Measurements from ENCODE around the gene SMG6. TPM values are rescaled to one million over a fixed set of nuclear protein-coding genes. Genes with fewer than 3 reads are reported as not detected.

SMG6 gene
- total RNA-seq, 2 donors from 2014 or later: 18.3 to 23.6 TPM

DNA sequence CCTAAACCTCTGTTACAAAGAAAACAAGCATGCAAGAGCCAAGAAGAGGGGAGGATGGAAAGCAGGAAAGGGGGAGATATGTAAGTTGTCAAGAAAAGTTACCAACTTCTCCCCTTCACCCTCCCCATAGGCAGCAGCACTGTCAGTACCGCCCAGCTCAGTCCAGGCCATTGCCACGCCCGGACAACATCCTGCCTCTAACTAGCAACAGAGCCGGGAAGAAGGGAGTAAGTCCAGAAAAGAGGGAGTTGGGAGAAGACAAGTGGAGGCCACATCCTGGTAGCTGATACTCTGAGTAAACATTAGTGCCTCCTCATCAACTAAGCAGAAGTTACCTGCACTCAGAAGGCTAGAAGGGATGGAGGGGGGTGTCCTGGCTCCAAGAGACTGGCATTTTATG is 113.6 kb downstream of the SMG6 start:
- Histone ChIP-seq H3K4me3 (no peak overlapping the region), H3K27ac (no peak overlapping the region), H3K36me3 (no peaks in the 10 kb centered on the region), H3K9me3 (no peaks in the 10 kb centered on the region), H3K9ac (ENCODE audit: low read depth in 2 of 2, low read length in 2 of 2) (no peak overlapping the region), H3K4me1 (no peaks in the 10 kb centered on the region), H3K27me3 (no peaks in the 10 kb centered on the region)
- TF ChIP-seq, protein P1, sequence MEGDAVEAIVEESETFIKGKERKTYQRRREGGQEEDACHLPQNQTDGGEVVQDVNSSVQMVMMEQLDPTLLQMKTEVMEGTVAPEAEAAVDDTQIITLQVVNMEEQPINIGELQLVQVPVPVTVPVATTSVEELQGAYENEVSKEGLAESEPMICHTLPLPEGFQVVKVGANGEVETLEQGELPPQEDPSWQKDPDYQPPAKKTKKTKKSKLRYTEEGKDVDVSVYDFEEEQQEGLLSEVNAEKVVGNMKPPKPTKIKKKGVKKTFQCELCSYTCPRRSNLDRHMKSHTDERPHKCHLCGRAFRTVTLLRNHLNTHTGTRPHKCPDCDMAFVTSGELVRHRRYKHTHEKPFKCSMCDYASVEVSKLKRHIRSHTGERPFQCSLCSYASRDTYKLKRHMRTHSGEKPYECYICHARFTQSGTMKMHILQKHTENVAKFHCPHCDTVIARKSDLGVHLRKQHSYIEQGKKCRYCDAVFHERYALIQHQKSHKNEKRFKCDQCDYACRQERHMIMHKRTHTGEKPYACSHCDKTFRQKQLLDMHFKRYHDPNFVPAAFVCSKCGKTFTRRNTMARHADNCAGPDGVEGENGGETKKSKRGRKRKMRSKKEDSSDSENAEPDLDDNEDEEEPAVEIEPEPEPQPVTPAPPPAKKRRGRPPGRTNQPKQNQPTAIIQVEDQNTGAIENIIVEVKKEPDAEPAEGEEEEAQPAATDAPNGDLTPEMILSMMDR (IDR thresholded peaks at IDR 0.05): no peak
- DNase-seq: no peak
- intact Hi-C loops (cut with DNase I): no loop called here

DNA sequence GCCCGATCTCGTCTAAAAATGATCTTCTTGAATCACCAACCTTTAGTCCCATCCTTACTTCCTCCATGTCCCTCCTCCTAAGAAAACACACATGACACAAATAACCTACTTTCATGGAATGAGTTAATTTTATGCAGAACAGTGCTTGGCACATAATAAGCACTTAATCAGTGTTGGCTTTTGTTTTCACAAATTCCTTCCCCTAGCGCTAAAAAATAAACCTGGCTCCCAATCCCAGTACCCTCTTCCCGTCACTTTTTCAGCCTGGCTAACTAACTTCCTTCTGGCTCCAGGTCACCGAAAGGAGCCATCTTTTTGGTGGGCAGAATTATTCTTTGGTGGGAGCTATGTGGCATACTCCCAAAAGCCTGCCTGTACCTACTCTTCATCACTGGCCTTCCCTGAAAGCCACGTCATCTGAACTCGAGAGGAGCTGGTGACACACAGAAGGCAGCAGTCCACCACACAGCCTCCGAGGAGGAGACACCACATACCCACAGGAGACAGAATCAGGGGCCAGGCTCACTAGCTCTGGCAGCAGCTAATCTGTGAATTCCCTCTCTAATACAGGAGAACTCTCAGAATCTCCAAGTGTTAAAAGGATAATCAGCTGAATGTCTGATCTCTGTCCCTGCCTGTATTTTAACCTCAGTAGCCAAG is 114.5 kb downstream of the SMG6 start:
- Histone ChIP-seq H3K4me1 (no peaks in the 10 kb centered on the region), H3K27ac (no peak overlapping the region), H3K36me3 (no peaks in the 10 kb centered on the region), H3K4me3 (no peak overlapping the region), H3K9me3 (no peaks in the 10 kb centered on the region), H3K27me3 (no peaks in the 10 kb centered on the region), H3K9ac (ENCODE audit: low read depth in 2 of 2, low read length in 2 of 2) (no peak overlapping the region)
- TF ChIP-seq, protein P1 (IDR thresholded peaks at IDR 0.05): no peak
- no peak for DNase-seq
- intact Hi-C loops (cut with DNase I): no loop called here

DNA sequence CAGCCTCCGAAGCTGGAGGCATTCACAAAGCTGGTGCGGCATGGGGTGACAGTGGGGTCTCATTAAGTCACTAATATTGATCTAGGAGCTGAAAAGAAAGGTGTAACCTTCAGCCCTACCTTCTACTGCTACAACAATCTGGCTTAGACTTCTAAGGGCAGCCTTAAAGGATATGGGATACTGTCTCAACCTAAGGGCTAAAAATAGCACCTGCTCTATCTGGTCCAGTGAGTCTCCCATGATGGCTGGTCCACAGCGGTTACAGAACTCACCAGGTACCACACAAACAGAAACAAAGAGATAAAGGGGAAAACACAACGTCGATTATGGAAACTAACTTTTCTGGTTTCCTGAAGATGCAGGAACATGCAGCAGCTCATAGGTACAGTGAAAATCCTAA is 115.8 kb downstream of the SMG6 start:
- Histone ChIP-seq H3K27me3 (no peaks in the 10 kb centered on the region), H3K9me3 (no peaks in the 10 kb centered on the region), H3K36me3 (no peaks in the 10 kb centered on the region), H3K27ac (no peak overlapping the region), H3K4me3 (no peak overlapping the region), H3K4me1 (no peaks in the 10 kb centered on the region), H3K9ac (ENCODE audit: low read depth in 2 of 2, low read length in 2 of 2) (no peak overlapping the region)
- TF ChIP-seq, protein P1 (IDR thresholded peaks at IDR 0.05): no peak
- no peak for DNase-seq
- intact Hi-C loops (cut with DNase I): no loop called here

DNA sequence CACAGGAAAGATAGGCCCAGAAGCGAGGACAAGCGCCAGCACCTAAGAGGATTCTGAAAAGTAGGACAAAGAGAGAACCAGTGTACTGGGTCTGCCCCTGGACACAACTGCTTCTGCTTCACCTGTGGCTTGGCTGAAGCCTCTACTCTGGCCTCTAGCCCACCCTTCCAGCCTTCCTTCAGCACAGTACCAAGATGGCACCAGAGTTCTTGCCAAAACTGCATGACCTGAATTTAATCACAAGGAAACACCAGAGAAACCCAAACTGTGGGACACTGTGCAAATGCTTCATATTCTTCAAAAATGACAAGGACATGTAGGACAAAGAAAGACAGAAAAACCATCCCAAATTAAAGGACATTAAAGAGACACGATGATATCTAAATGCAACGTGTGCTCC is 116.6 kb downstream of the SMG6 start:
- Histone ChIP-seq H3K4me3 (no peak overlapping the region), H3K36me3 (no peaks in the 10 kb centered on the region), H3K4me1 (no peaks in the 10 kb centered on the region), H3K27me3 (no peaks in the 10 kb centered on the region), H3K9ac (ENCODE audit: low read depth in 2 of 2, low read length in 2 of 2) (no peak overlapping the region), H3K27ac (no peak overlapping the region), H3K9me3 (no peaks in the 10 kb centered on the region)
- TF ChIP-seq, protein P1 (IDR thresholded peaks at IDR 0.05): no peak
- intact Hi-C loops (cut with DNase I): no loop called here
- no peak for DNase-seq

DNA sequence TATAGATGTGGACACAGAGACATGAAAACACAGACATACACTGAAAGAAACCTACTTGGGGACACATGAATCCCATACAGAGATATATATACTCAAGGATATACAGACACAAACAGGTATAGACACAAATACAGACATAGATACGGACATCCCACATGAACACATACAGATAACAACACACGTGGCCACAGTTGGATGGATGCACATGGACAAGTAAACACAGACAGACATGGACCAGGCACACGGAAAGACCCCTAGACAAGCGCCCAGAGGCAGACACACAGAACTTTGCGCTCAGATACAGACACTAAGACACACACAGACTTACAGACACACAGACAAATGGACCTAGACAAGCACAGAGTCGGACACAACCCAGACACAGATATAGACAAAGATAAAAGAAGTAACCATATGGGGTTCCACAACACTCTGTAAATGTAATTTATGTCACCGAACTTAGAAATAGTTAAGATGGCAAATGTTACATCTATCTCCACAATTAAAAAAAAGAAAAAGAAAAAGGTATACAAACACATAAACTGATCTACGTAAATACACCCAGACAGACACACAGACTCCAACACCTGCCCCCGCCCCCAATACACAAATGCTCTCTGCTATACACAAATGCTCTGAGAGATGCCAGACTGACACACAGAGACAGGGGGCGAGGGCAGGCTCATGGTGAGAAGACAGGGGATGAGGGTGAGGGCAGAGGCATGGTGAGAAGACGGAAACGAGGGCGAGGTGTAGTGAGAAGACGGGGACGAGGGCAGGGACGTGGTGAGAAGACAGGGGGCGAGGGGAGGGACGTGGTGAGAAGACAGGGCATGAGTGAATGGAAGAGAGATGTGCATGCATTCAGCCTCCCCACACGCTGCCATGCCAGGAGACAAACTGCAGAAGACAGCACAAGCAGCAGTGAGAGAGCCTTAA is 118.3 kb downstream of the SMG6 start:
- Histone ChIP-seq H3K4me1 (no peaks in the 10 kb centered on the region), H3K27ac (no peak overlapping the region), H3K9me3 (no peaks in the 10 kb centered on the region), H3K27me3 (no peaks in the 10 kb centered on the region), H3K9ac (ENCODE audit: low read depth in 2 of 2, low read length in 2 of 2) (no peak overlapping the region), H3K36me3 (no peaks in the 10 kb centered on the region), H3K4me3 (no peak overlapping the region)
- TF ChIP-seq, protein P1 (IDR thresholded peaks at IDR 0.05): no peak
- DNase-seq: no peak
- intact Hi-C loops (cut with DNase I): no loop called here
